ENCODE results near the gene ASCL1.

DNA sequence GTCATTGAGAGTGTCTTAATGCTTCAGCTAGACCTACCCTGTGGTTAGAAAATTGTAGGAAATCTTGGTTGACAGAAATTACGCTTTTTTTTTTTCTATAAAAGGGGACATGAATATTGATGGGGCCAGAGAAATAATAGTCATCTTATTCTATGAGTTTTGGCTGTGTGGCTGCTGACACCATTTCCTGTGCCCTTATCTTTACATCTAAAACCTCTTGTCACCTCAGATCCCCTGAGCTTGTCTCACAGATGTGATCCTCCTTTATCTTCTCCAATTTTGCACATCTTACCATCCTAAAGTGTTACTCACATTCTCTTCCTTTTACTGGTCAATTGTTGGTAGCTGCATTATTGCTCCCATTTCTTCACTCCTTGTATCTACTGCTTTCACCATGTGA lies 36.1 kb downstream of the ASCL1 start:
- no peak for TF ChIP-seq POLR2AphosphoS5 (IDR thresholded peaks at IDR 0.05)
- TF ChIP-seq, protein P1, sequence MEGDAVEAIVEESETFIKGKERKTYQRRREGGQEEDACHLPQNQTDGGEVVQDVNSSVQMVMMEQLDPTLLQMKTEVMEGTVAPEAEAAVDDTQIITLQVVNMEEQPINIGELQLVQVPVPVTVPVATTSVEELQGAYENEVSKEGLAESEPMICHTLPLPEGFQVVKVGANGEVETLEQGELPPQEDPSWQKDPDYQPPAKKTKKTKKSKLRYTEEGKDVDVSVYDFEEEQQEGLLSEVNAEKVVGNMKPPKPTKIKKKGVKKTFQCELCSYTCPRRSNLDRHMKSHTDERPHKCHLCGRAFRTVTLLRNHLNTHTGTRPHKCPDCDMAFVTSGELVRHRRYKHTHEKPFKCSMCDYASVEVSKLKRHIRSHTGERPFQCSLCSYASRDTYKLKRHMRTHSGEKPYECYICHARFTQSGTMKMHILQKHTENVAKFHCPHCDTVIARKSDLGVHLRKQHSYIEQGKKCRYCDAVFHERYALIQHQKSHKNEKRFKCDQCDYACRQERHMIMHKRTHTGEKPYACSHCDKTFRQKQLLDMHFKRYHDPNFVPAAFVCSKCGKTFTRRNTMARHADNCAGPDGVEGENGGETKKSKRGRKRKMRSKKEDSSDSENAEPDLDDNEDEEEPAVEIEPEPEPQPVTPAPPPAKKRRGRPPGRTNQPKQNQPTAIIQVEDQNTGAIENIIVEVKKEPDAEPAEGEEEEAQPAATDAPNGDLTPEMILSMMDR (IDR thresholded peaks at IDR 0.05) = no peak
